SK-N-MC (cell line): ENCODE data around the gene SMAD7.

ENCODE experiments used
- DNase-seq: peaks from one replicate; pipeline ENCODE4 v3.0.0-alpha.2; 2011; ENCODE audit warnings: low read depth, low spot score
- H3K27ac ChIP-seq: fragments of 200-600 bp; sonication (generic); 2 replicates; pipeline ENCODE4 v1.5.1; 2016; ENCODE audit warnings: mixed run types
- H3K36me3 ChIP-seq: fragments of 200-600 bp; sonication (generic); 2 replicates; pipeline ENCODE4 v1.6.1; 2017; ENCODE audit warnings: antibody characterized with exemption, low read length, mixed read lengths; ENCODE audit not compliant: insufficient read depth
- H3K4me3 ChIP-seq: fragments of 200-600 bp; sonication (generic); 2 replicates; pipeline ENCODE4 v1.5.1; 2016
- H3K9ac ChIP-seq: fragments of 200-600 bp; sonication (generic); 2 replicates; pipeline ENCODE4 v1.8.0; 2017; ENCODE audit warnings: mixed run types, mixed read lengths; ENCODE audit not compliant: insufficient read length
- H3K9me3 ChIP-seq: fragments of 200-600 bp; sonication (generic); 2 replicates; pipeline ENCODE4 v1.6.1; 2017; ENCODE audit warnings: low read depth, mild to moderate bottlenecking, antibody characterized with exemption, low read length, moderate library complexity, mixed read lengths
- EZH2 ChIP-seq: fragments of 200-600 bp; sonication (generic); IDR thresholded peaks from one replicate; pipeline ENCODE4 v1.6.1; 2017; ENCODE audit warnings: antibody characterized with exemption
- FOXP2 ChIP-seq: optimal IDR thresholded peaks from 2 replicates; pipeline ENCODE3; 2011; ENCODE audit warnings: mild to moderate bottlenecking, moderate library complexity; ENCODE audit not compliant: insufficient read depth; ENCODE audit errors: extremely low read length, control extremely low read depth
- POLR2AphosphoS5 ChIP-seq: IDR thresholded peaks from 2 replicates; pipeline ENCODE4 v1.6.1; 2012; ENCODE audit warnings: mild to moderate bottlenecking, low read depth, low read length, borderline replicate concordance

The SMAD7 gene

GRCh38 chr18:48952287-48953103 is 1.7 kb upstream of the SMAD7 start:
- Histone ChIP-seq H3K9me3 (no peaks in the 10 kb centered on the region), H3K4me3 (peak overlapping the region; percentile 42; the same call in 1 of the 2 replicates), H3K9ac (no peak overlapping the region), H3K27ac (no peak overlapping the region), H3K36me3 (no peaks in the 10 kb centered on the region)
- DNase-seq = no peak
- no peak for TF ChIP-seq FOXP2
- no peak for TF ChIP-seq POLR2AphosphoS5
- no peak for TF ChIP-seq EZH2

- peak overlapping the region; percentile 66 for H3K9ac ChIP-seq
- DNase-seq = no peak
- H3K4me3 ChIP-seq = peak overlapping the region; percentile 86
- H3K9me3 ChIP-seq = no peaks in the 10 kb centered on the region
- TF ChIP-seq EZH2 (no peak), POLR2AphosphoS5 (no peak), FOXP2 (no peak)
- H3K36me3 ChIP-seq = 0 out of 2 replicates have a peak, but pooled peaks cover 1% of the 10 kb centered on the region
- no peak overlapping the region for H3K27ac ChIP-seq
Observed at GRCh38 chr18:48951448-48952286, 902 bp upstream of the SMAD7 start.

- Histone ChIP-seq H3K4me3 (peak overlapping the region; percentile 90), H3K9ac (peak overlapping the region; percentile 60), H3K9me3 (no peaks in the 10 kb centered on the region), H3K36me3 (peaks cover 3% of the 10 kb centered on the region; the same call in 1 of the 2 replicates), H3K27ac (no peak overlapping the region)
- no peak for TF ChIP-seq FOXP2
- TF ChIP-seq POLR2AphosphoS5 = no peak
- TF ChIP-seq EZH2 = no peak
- no peak for DNase-seq
Observed at GRCh38 chr18:48949606-48950535, 894 bp downstream of the SMAD7 start.

- TF ChIP-seq EZH2 = no peak
- TF ChIP-seq POLR2AphosphoS5 = peak; percentile 53; the same call in 1 of the 2 replicates
- TF ChIP-seq FOXP2 = no peak
- Histone ChIP-seq H3K9ac (peak overlapping the region; percentile 64), H3K36me3 (peaks cover 3% of the 10 kb centered on the region; the same call in 1 of the 2 replicates), H3K27ac (no peak overlapping the region), H3K9me3 (no peaks in the 10 kb centered on the region), H3K4me3 (peak overlapping the region; percentile 90)
- no peak for DNase-seq
Observed at GRCh38 chr18:48949050-48949605, 1.6 kb downstream of the SMAD7 start.

GRCh38 chr18:48948112-48949049 is 2.4 kb downstream of the SMAD7 start:
- DNase-seq = no peak
- Histone ChIP-seq H3K4me3 (peak overlapping the region; percentile 90), H3K9me3 (no peaks in the 10 kb centered on the region), H3K9ac (peak overlapping the region; percentile 64), H3K36me3 (peaks cover 3% of the 10 kb centered on the region; the same call in 1 of the 2 replicates), H3K27ac (no peak overlapping the region)
- no peak for TF ChIP-seq EZH2
- no peak for TF ChIP-seq POLR2AphosphoS5
- TF ChIP-seq FOXP2 = no peak

- TF ChIP-seq EZH2 (no peak), FOXP2 (no peak), POLR2AphosphoS5 (no peak)
- DNase-seq = no peak
- H3K4me3 ChIP-seq = peak overlapping the region; percentile 90
- H3K27ac ChIP-seq = no peak overlapping the region
- H3K36me3 ChIP-seq = peaks cover 3% of the 10 kb centered on the region; the same call in 1 of the 2 replicates
- no peaks in the 10 kb centered on the region for H3K9me3 ChIP-seq
- peak overlapping the region; percentile 64 for H3K9ac ChIP-seq
Observed at GRCh38 chr18:48947560-48947959, 3.2 kb downstream of the SMAD7 start.
